Cerebellar nuclear complex (tissue), 1 donor: ENCODE results near the gene SKI.
"Not testable (repeated sequence)": the region's sequence is repeated elsewhere in the genome, so short reads cannot be mapped to it uniquely, and the experiment has no call there.

Source experiments
- DNase-seq, 2 experiments: peaks; one replicate each; lab custom pipeline; 2025; lab: John Stamatoyannopoulos, UW

Gene SKI

GRCh38 chr1:2259668-2260402 lies 31.7 kb downstream of the SKI start:
- DNase-seq, result no peak

- DNase-seq, result not testable (repeated sequence)
Measured at GRCh38 chr1:2260470-2260869, 32.4 kb downstream of the SKI start.

GRCh38 chr1:2260917-2261316 lies 32.8 kb downstream of the SKI start:
- DNase-seq, result no peak

- DNase-seq, result not testable (repeated sequence)
Measured at GRCh38 chr1:2261476-2262395, 33.6 kb downstream of the SKI start.

GRCh38 chr1:2266301-2266975 lies 38.3 kb downstream of the SKI start:
- no peak for DNase-seq

- DNase-seq, result no peak
Measured at GRCh38 chr1:2267051-2267830, 39.1 kb downstream of the SKI start.

GRCh38 chr1:2267862-2268261 lies 39.7 kb downstream of the SKI start:
- no peak for DNase-seq

- DNase-seq, result no peak
Measured at GRCh38 chr1:2268285-2269056, 40.4 kb downstream of the SKI start.

- no peak for DNase-seq
Measured at GRCh38 chr1:2269193-2269921, 41.2 kb downstream of the SKI start.

GRCh38 chr1:2269922-2270259 lies 41.8 kb downstream of the SKI start:
- no peak for DNase-seq

GRCh38 chr1:2270260-2271100 lies 42.4 kb downstream of the SKI start:
- DNase-seq, result no peak

- DNase-seq, result no peak
Measured at GRCh38 chr1:2271211-2271721, 43.1 kb downstream of the SKI start.

GRCh38 chr1:2271841-2272655 lies 43.9 kb downstream of the SKI start:
- DNase-seq, result no peak

GRCh38 chr1:2272686-2273400 lies 44.7 kb downstream of the SKI start:
- DNase-seq, result no peak

GRCh38 chr1:2273401-2274090 lies 45.4 kb downstream of the SKI start:
- DNase-seq, result no peak

- DNase-seq, result no peak
Measured at GRCh38 chr1:2274231-2274928, 46.3 kb downstream of the SKI start.
